Neural progenitor cell (in vitro differentiated cells): ENCODE data around the gene HSPG2. TPM values are rescaled to one million over a fixed set of nuclear protein-coding genes. Genes with fewer than 3 reads are reported as not detected.

Experiments
- DNase-seq: peaks from one replicate; pipeline ENCODE4 v3.0.0-alpha.2; 2016; ENCODE audit warnings: low spot score
- H2AFZ ChIP-seq: fragments of 200-600 bp; sonication (generic); replicated peaks from 2 replicates; pipeline ENCODE4 v1.6.1; 2016; ENCODE audit warnings: antibody characterized with exemption
- H3F3A ChIP-seq: fragments of 200-600 bp; sonication (generic); 2 replicates; pipeline ENCODE4 v1.6.1; 2016; ENCODE audit warnings: antibody characterized with exemption, low read depth
- H3K27ac ChIP-seq: fragments of 200-600 bp; sonication (generic); 2 replicates; pipeline ENCODE4 v1.5.1; 2016; ENCODE audit warnings: mild to moderate bottlenecking
- H3K27me3 ChIP-seq: fragments of 200-600 bp; sonication (generic); 2 replicates; pipeline ENCODE4 v1.6.1; 2016; ENCODE audit warnings: mild to moderate bottlenecking, moderate library complexity
- H3K36me3 ChIP-seq: fragments of 200-600 bp; sonication (generic); 2 replicates; pipeline ENCODE4 v1.5.1; 2016
- H3K4me1 ChIP-seq: fragments of 200-600 bp; sonication (generic); 2 replicates; pipeline ENCODE4 v1.6.1; 2016; ENCODE audit warnings: mixed run types
- H3K4me2 ChIP-seq: fragments of 200-600 bp; sonication (generic); 2 replicates; pipeline ENCODE4 v1.6.1; 2016
- H3K4me3 ChIP-seq: fragments of 200-600 bp; sonication (generic); 2 replicates; pipeline ENCODE4 v1.5.1; 2016
- H3K79me2 ChIP-seq: fragments of 200-600 bp; sonication (generic); 2 replicates; pipeline ENCODE4 v1.6.1; 2016; ENCODE audit warnings: low read depth
- H3K9ac ChIP-seq: fragments of 200-600 bp; sonication (generic); 2 replicates; pipeline ENCODE4 v1.6.1; 2016
- H3K9me3 ChIP-seq: fragments of 200-600 bp; sonication (generic); 2 replicates; pipeline ENCODE4 v1.5.1; 2016; ENCODE audit warnings: low read depth
- H4K20me1 ChIP-seq: fragments of 200-600 bp; sonication (generic); 2 replicates; pipeline ENCODE4 v1.6.1; 2016; ENCODE audit warnings: low read depth
- H3K27ac Mint-ChIP-seq: 3 replicates; pipeline ENCODE4 v1.8.0; 2021; ENCODE audit warnings: mixed read lengths
- H3K27me3 Mint-ChIP-seq: 2 replicates; pipeline ENCODE4 v1.8.0; 2022; ENCODE audit warnings: low read depth, mild to moderate bottlenecking, inconsistent platforms, moderate library complexity, mixed read lengths; ENCODE audit not compliant: insufficient read depth
- H3K36me3 Mint-ChIP-seq: 3 replicates; pipeline ENCODE4 v1.8.0; 2021; ENCODE audit warnings: mixed read lengths
- H3K4me1 Mint-ChIP-seq: 3 replicates; pipeline ENCODE4 v1.8.0; 2021; ENCODE audit warnings: mixed read lengths
- H3K4me3 Mint-ChIP-seq: 3 replicates; pipeline ENCODE4 v1.8.0; 2021; ENCODE audit warnings: mild to moderate bottlenecking, moderate library complexity, mixed read lengths
- H3K9me3 Mint-ChIP-seq: 3 replicates; pipeline ENCODE4 v1.8.0; 2020; ENCODE audit warnings: mixed read lengths
- CTCF ChIP-seq: fragments of 200-600 bp; sonication (generic); IDR thresholded peaks from 2 replicates; pipeline ENCODE4 v1.5.1; 2017; ENCODE audit warnings: antibody characterized with exemption, mild to moderate bottlenecking
- EZH2 ChIP-seq: fragments of 200-600 bp; sonication (generic); IDR thresholded peaks from 2 replicates; pipeline ENCODE4 v1.6.1; 2017; ENCODE audit warnings: antibody characterized with exemption, mild to moderate bottlenecking, moderate library complexity
- EZH2phosphoT487 ChIP-seq: fragments of 200-600 bp; sonication (generic); IDR thresholded peaks from 2 replicates; pipeline ENCODE4 v1.6.1; 2017; ENCODE audit warnings: antibody characterized with exemption
- total RNA-seq: library from RNA; depleted of rRNA; stranded (reverse); fragments of >200 nt; gene quantifications from 2 replicates; pipeline ENCODE4 v1.2.3, GENCODE V29; 2015; ENCODE audit warnings: low replicate concordance

HSPG2 gene
- total RNA-seq, 1 donor from 2014 or later: 6.9 TPM

DNA sequence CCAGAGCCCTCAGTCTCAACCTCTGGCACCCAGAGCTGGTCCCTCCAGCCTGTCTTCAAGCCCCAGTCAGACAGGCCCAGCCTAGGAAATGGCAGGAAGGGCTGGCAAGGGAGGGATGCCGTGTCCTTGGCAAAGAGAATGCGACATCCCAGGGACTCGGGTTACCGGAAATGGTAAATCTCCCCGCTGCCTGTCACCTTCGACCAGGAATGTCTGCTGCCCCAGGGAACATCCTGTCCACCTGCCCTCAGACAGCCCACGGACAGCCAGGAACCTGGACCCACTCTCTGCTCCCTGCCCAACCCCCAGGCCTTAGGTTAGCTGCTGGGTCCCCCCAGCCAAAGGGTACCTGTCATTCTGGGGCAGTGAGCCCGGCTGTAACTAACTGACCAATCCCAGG is 23.9 kb downstream of the HSPG2 start:
- H3K9me3 Mint-ChIP-seq: no peaks in the 10 kb centered on the region
- no peak for TF ChIP-seq EZH2
- no peak overlapping the region for H3K27ac ChIP-seq
- peaks cover 11% of the 10 kb centered on the region for H4K20me1 ChIP-seq
- no peaks in the 10 kb centered on the region for H3K27me3 ChIP-seq
- DNase-seq: no peak
- H3K79me2 ChIP-seq: peaks cover 8% of the 10 kb centered on the region
- peaks cover 33% of the 10 kb centered on the region for H3K4me1 Mint-ChIP-seq
- H3K36me3 Mint-ChIP-seq: no peaks in the 10 kb centered on the region
- H3F3A ChIP-seq: peaks cover 40% of the 10 kb centered on the region
- H3K27me3 Mint-ChIP-seq: peaks cover 2% of the 10 kb centered on the region
- H3K4me3 ChIP-seq: no peak overlapping the region
- peak overlapping the region; percentile 42 for H3K4me2 ChIP-seq
- H3K36me3 ChIP-seq: no peaks in the 10 kb centered on the region
- H3K27ac Mint-ChIP-seq: no peak overlapping the region
- H3K9me3 ChIP-seq: no peaks in the 10 kb centered on the region
- H3K4me1 ChIP-seq: peaks cover 39% of the 10 kb centered on the region
- peak overlapping the region; percentile 39 for H3K9ac ChIP-seq
- H2AFZ ChIP-seq: no peak overlapping the region
- H3K4me3 Mint-ChIP-seq: no peak overlapping the region

DNA sequence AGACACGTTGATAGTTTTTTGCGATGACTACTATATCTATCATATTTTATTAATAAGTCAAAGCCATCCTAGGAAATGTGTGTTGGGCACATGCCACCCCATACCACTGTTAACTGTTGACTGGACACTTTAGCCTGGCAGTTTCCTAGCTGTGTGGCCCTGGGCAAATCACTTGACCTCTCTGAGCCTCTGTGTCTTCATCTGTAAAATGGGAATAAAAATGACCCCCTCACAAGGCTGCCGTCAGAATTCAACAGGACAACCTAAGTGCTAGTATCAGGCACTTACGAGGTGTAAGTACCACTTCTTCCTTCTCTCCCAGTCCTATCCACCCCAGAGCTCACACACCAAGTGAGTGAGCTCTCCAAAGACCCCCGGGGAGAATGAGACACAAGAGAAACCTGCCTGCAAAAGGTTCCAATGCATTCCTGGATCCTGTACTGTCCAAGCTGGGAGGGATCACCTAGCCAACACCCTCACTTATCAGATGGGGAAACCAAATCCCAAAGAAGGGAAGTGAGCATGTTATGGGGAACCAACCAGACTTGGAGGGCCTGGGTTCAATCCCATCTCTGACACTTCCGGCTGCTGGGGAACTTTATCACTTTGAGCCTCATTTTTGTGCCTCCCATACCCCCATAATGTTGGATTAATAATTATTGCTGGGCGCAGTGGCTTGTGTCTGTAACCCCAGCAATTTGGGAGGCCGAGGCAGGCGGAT is 24.9 kb downstream of the HSPG2 start:
- no peak for DNase-seq
- H3K4me2 ChIP-seq: no peak overlapping the region
- H2AFZ ChIP-seq: no peak overlapping the region
- no peak overlapping the region for H3K9ac ChIP-seq
- peaks cover 8% of the 10 kb centered on the region for H3K79me2 ChIP-seq
- H3K36me3 Mint-ChIP-seq: no peaks in the 10 kb centered on the region
- no peak for TF ChIP-seq CTCF
- TF ChIP-seq EZH2: no peak
- no peak for TF ChIP-seq EZH2phosphoT487
- no peaks in the 10 kb centered on the region for H3K36me3 ChIP-seq
- H3K9me3 ChIP-seq: no peaks in the 10 kb centered on the region
- H3K9me3 Mint-ChIP-seq: no peaks in the 10 kb centered on the region
- H4K20me1 ChIP-seq: peaks cover 11% of the 10 kb centered on the region
- no peaks in the 10 kb centered on the region for H3K27me3 ChIP-seq
- peaks cover 40% of the 10 kb centered on the region for H3F3A ChIP-seq
- no peak overlapping the region for H3K4me3 ChIP-seq
- H3K4me1 ChIP-seq: peaks cover 39% of the 10 kb centered on the region
- no peak overlapping the region for H3K4me3 Mint-ChIP-seq
- H3K4me1 Mint-ChIP-seq: peaks cover 35% of the 10 kb centered on the region
- no peak overlapping the region for H3K27ac ChIP-seq
- H3K27ac Mint-ChIP-seq: no peak overlapping the region
- peaks cover 2% of the 10 kb centered on the region for H3K27me3 Mint-ChIP-seq

GRCh38 chr1:21911205-21912001 is 25.7 kb downstream of the HSPG2 start:
- peaks cover 8% of the 10 kb centered on the region for H3K79me2 ChIP-seq
- no peak overlapping the region for H3K9ac ChIP-seq
- peaks cover 39% of the 10 kb centered on the region for H3K4me1 ChIP-seq
- no peaks in the 10 kb centered on the region for H3K27me3 ChIP-seq
- H4K20me1 ChIP-seq: peaks cover 11% of the 10 kb centered on the region
- H3K27ac ChIP-seq: peak overlapping the region; percentile 80
- Mint-ChIP-seq H3K4me1 (peaks cover 35% of the 10 kb centered on the region), H3K9me3 (no peaks in the 10 kb centered on the region), H3K27me3 (peaks cover 2% of the 10 kb centered on the region), H3K27ac (peak overlapping the region; percentile 85), H3K4me3 (no peak overlapping the region), H3K36me3 (no peaks in the 10 kb centered on the region)
- no peaks in the 10 kb centered on the region for H3K9me3 ChIP-seq
- H3K4me2 ChIP-seq: peak overlapping the region; percentile 53
- no peak for TF ChIP-seq EZH2phosphoT487
- no peak for TF ChIP-seq CTCF
- no peak for TF ChIP-seq EZH2
- no peak overlapping the region for H2AFZ ChIP-seq
- H3F3A ChIP-seq: peaks cover 40% of the 10 kb centered on the region
- DNase-seq: no peak
- H3K36me3 ChIP-seq: no peaks in the 10 kb centered on the region
- no peak overlapping the region for H3K4me3 ChIP-seq
